ENCODE results near the gene PTPRB. TPM values are rescaled to one million over a fixed set of nuclear protein-coding genes. Genes with fewer than 3 reads are reported as not detected.

Gene PTPRB
- total RNA-seq, 1 experiment from 2014 or later: 0.82 TPM

GRCh38 chr12:70617450-70617849, 19.8 kb downstream of the PTPRB start:
- H3K27ac Mint-ChIP-seq (ENCODE audit: low read depth, unreplicated experiment): no peak overlapping the region
- no peaks in the 10 kb centered on the region for H3K36me3 Mint-ChIP-seq (ENCODE audit: insufficient read depth, unreplicated experiment)
- TF ChIP-seq CTCF (IDR thresholded peaks at IDR 0.05; ENCODE audit: unreplicated experiment): no peak
- ChIA-PET CTCF (interaction anchor here (0.5 kb wide), 1 partner anchor 42 kb away, joined by 5 read pairs; no protein-coding TSS in a partner anchor), POLR2A (no interaction called here)
- no peak for DNase-seq (ENCODE audit: unreplicated experiment)
- H3K27me3 Mint-ChIP-seq (ENCODE audit: insufficient read depth, unreplicated experiment): no peaks in the 10 kb centered on the region
- no peaks in the 10 kb centered on the region for H3K4me1 Mint-ChIP-seq (ENCODE audit: insufficient read depth, unreplicated experiment)
- H3K9me3 Mint-ChIP-seq (ENCODE audit: unreplicated experiment): no peaks in the 10 kb centered on the region
- BruUV-seq (replicated peaks): no TSS peak
- H3K4me3 Mint-ChIP-seq (ENCODE audit: unreplicated experiment): no peak overlapping the region
- intact Hi-C loops (cut with micrococcal nuclease): no loop called here

GRCh38 chr12:70615174-70615866, 21.9 kb downstream of the PTPRB start:
- Mint-ChIP-seq H3K27me3 (ENCODE audit: insufficient read depth, unreplicated experiment) (no peaks in the 10 kb centered on the region), H3K9me3 (ENCODE audit: unreplicated experiment) (no peaks in the 10 kb centered on the region), H3K4me3 (ENCODE audit: unreplicated experiment) (no peak overlapping the region), H3K4me1 (ENCODE audit: insufficient read depth, unreplicated experiment) (no peaks in the 10 kb centered on the region), H3K36me3 (ENCODE audit: insufficient read depth, unreplicated experiment) (no peaks in the 10 kb centered on the region), H3K27ac (ENCODE audit: low read depth, unreplicated experiment) (no peak overlapping the region)
- TF ChIP-seq CTCF (IDR thresholded peaks at IDR 0.05; ENCODE audit: unreplicated experiment): no peak
- BruUV-seq (replicated peaks): no TSS peak
- DNase-seq (ENCODE audit: unreplicated experiment): no peak
- intact Hi-C loops (cut with micrococcal nuclease): no loop called here
- ChIA-PET POLR2A (no interaction called here), CTCF (interaction anchor here (0.6 kb wide), 1 partner anchor 135 kb away, joined by 3 read pairs; no protein-coding TSS in a partner anchor)

GRCh38 chr12:70609739-70610491, 27.3 kb downstream of the PTPRB start:
- no peak for TF ChIP-seq CTCF (IDR thresholded peaks at IDR 0.05; ENCODE audit: unreplicated experiment)
- peak; percentile 35 for DNase-seq (ENCODE audit: unreplicated experiment)
- intact Hi-C loops (cut with micrococcal nuclease): no loop called here
- H3K36me3 Mint-ChIP-seq (ENCODE audit: insufficient read depth, unreplicated experiment): no peaks in the 10 kb centered on the region
- no peaks in the 10 kb centered on the region for H3K27me3 Mint-ChIP-seq (ENCODE audit: insufficient read depth, unreplicated experiment)
- peaks cover 4% of the 10 kb centered on the region for H3K4me1 Mint-ChIP-seq (ENCODE audit: insufficient read depth, unreplicated experiment)
- POLR2A ChIA-PET: interaction anchor here (0.6 to 1.3 kb wide), 5 partner anchors 10 to 493 kb away, joined by 3 to 4 read pairs (median 3); no protein-coding TSS in a partner anchor
- peak overlapping the region; percentile 63 for H3K4me3 Mint-ChIP-seq (ENCODE audit: unreplicated experiment)
- CTCF ChIA-PET: interaction anchor here (0.6 to 1.7 kb wide), 3 partner anchors 13 to 83 kb away, joined by 3 to 5 read pairs (median 4); no protein-coding TSS in a partner anchor
- no peak overlapping the region for H3K27ac Mint-ChIP-seq (ENCODE audit: low read depth, unreplicated experiment)
- BruUV-seq (replicated peaks): no TSS peak
- H3K9me3 Mint-ChIP-seq (ENCODE audit: unreplicated experiment): no peaks in the 10 kb centered on the region

- no peak overlapping the region for H3K27ac Mint-ChIP-seq (ENCODE audit: low read depth, unreplicated experiment)
- H3K27me3 Mint-ChIP-seq (ENCODE audit: insufficient read depth, unreplicated experiment): no peaks in the 10 kb centered on the region
- ChIA-PET POLR2A (interaction anchor here (0.8 to 1.3 kb wide), 2 partner anchors 10 to 77 kb away, joined by 4 read pairs; no protein-coding TSS in a partner anchor), CTCF (interaction anchor here (0.6 to 1.5 kb wide), 3 partner anchors 19 to 83 kb away, joined by 4 to 5 read pairs (median 5); no protein-coding TSS in a partner anchor)
- no TSS peak for BruUV-seq (replicated peaks)
- TF ChIP-seq CTCF (IDR thresholded peaks at IDR 0.05; ENCODE audit: unreplicated experiment): no peak
- H3K9me3 Mint-ChIP-seq (ENCODE audit: unreplicated experiment): no peaks in the 10 kb centered on the region
- intact Hi-C loops (cut with micrococcal nuclease): no loop called here
- peak overlapping the region; percentile 63 for H3K4me3 Mint-ChIP-seq (ENCODE audit: unreplicated experiment)
- H3K4me1 Mint-ChIP-seq (ENCODE audit: insufficient read depth, unreplicated experiment): peaks cover 4% of the 10 kb centered on the region
- DNase-seq (ENCODE audit: unreplicated experiment): no peak
- no peaks in the 10 kb centered on the region for H3K36me3 Mint-ChIP-seq (ENCODE audit: insufficient read depth, unreplicated experiment)
These were observed 28.0 kb downstream of the PTPRB start for GRCh38 chr12:70609203-70609602.
